HCT116 (cell line): Measurements from ENCODE around the gene EIF4A3. TPM values are rescaled to one million over a fixed set of nuclear protein-coding genes. Genes with fewer than 3 reads are reported as not detected.

Experiments used
- ATAC-seq: fragments of 200-7000 bp; cut with Tn5 transposase; 2 replicates; pipeline ENCODE4 v1.9.1; 2020; ENCODE audit warnings: mild to moderate bottlenecking, moderate library complexity
- BruUV-seq: library from RNA; stranded (reverse); fragments of 400-500 nt; replicated peaks from 2 replicates; lab custom pipeline; 2021; lab: Mats Ljungman, UMichigan
- CTCF ChIA-PET: fragments of 300-600 bp; sonication (Branson Sonifier 250); formaldehyde crosslinking; loops from one replicate; lab custom pipeline; 2021; ENCODE audit warnings: antibody characterized with exemption; lab: Charles Lee
- POLR2A ChIA-PET: fragments of 300-600, 350-600 bp; sonication (Branson Sonifier 250); formaldehyde crosslinking; loops from one replicate; lab custom pipeline; 2021; ENCODE audit warnings: antibody characterized with exemption; lab: Charles Lee
- RAD21 ChIA-PET, 2 experiments: fragments of 300-600 bp; sonication (Branson Sonifier 250); formaldehyde crosslinking; loops; one replicate each; lab custom pipeline; 2023; ENCODE audit warnings: low total read pairs in 2 of 2; ENCODE audit not compliant: uncharacterized antibody in 2 of 2, unreplicated experiment in 2 of 2, low non-redundant PET in 1 of 2; lab: Charles Lee
- DNase-seq: peaks from one replicate; pipeline ENCODE4 v3.0.0-alpha.2; 2010; ENCODE audit warnings: low read depth, low spot score
- H2AFZ ChIP-seq: fragments of 200-600 bp; shearing (Covaris generic), sonication (generic); 2 replicates; pipeline ENCODE4 v1.6.1; 2017; ENCODE audit warnings: low read depth, mixed run types, mixed read lengths, antibody characterized with exemption, low read length; ENCODE audit not compliant: poor library complexity, severe bottlenecking
- H3K27ac ChIP-seq: 2 replicates; pipeline ENCODE4 v1.5.1; 2012; ENCODE audit warnings: low read depth, low read length
- H3K27me3 ChIP-seq: fragments of 200-600 bp; sonication (generic); 2 replicates; pipeline ENCODE4 v1.6.1; 2016; ENCODE audit warnings: mixed run types, low read length, mixed read lengths; ENCODE audit not compliant: insufficient read depth
- H3K36me3 ChIP-seq, 2 experiments: fragments of 200-500 bp in 1 of 2; fragments of 200-600 bp in 1 of 2; sonication (Bioruptor generic) in 1 of 2; sonication (generic) in 1 of 2; 2 replicates each; pipeline versions ENCODE4 v1.5.1 to v1.6.1; 2014 to 2016; ENCODE audit warnings: low read length in 2 of 2, inconsistent platforms in 1 of 2, mixed read lengths in 1 of 2, mixed run types in 1 of 2; ENCODE audit not compliant: insufficient read depth in 2 of 2, control insufficient read depth in 1 of 2
- H3K4me1 ChIP-seq, 2 experiments: fragments of 200-600 bp in 1 of 2; sonication (generic) in 1 of 2; 2 replicates each; pipeline versions ENCODE4 v1.5.1 to v1.6.1; 2012 to 2017; ENCODE audit warnings: low read length in 2 of 2, inconsistent platforms in 1 of 2, mild to moderate bottlenecking in 1 of 2, mixed read lengths in 1 of 2, mixed run types in 1 of 2, moderate library complexity in 1 of 2; ENCODE audit not compliant: insufficient read depth in 2 of 2, control insufficient read depth in 1 of 2
- H3K4me2 ChIP-seq: fragments of 200-600 bp; sonication (generic); 2 replicates; pipeline ENCODE4 v1.6.1; 2017; ENCODE audit warnings: mixed run types, low read length, mixed read lengths
- H3K4me3 ChIP-seq, 2 experiments: fragments of 200-600 bp in 1 of 2; sonication (generic) in 1 of 2; replicated peaks in 1 of 2; 2 replicates each; pipeline ENCODE4 v1.5.1; 2011 to 2016; ENCODE audit warnings: low read length in 2 of 2, control low read depth in 1 of 2, low read depth in 1 of 2, mild to moderate bottlenecking in 1 of 2, mixed read lengths in 1 of 2, mixed run types in 1 of 2
- H3K79me2 ChIP-seq: fragments of 200-600 bp; sonication (generic); 2 replicates; pipeline ENCODE4 v1.6.1; 2017; ENCODE audit warnings: mild to moderate bottlenecking, mixed run types, low read length, moderate library complexity, mixed read lengths; ENCODE audit not compliant: insufficient read depth
- H3K9ac ChIP-seq: fragments of 200-600 bp; sonication (generic); 2 replicates; pipeline ENCODE4 v1.6.1; 2016; ENCODE audit warnings: low read length, mixed read lengths
- H3K9me2 ChIP-seq: fragments of 200-600 bp; sonication (generic), shearing (Covaris generic); 2 replicates; pipeline ENCODE4 v1.6.1; 2017; ENCODE audit warnings: mixed run types, mild to moderate bottlenecking, moderate library complexity; ENCODE audit not compliant: insufficient read depth
- H3K9me3 ChIP-seq, 2 experiments: fragments of 200-500 bp in 1 of 2; fragments of 200-600 bp in 1 of 2; sonication (Bioruptor generic) in 1 of 2; sonication (generic) in 1 of 2; 2 replicates each; pipeline ENCODE4 v1.6.1; 2014 to 2017; ENCODE audit warnings: low read length in 2 of 2, mixed read lengths in 2 of 2, inconsistent platforms in 1 of 2, low read depth in 1 of 2, mild to moderate bottlenecking in 1 of 2, mixed run types in 1 of 2, moderate library complexity in 1 of 2; ENCODE audit not compliant: control insufficient read depth in 1 of 2, insufficient read depth in 1 of 2
- H4K20me1 ChIP-seq: fragments of 200-600 bp; sonication (generic), shearing (Covaris generic); 2 replicates; pipeline ENCODE4 v1.6.1; 2017; ENCODE audit warnings: mixed run types, mild to moderate bottlenecking, moderate library complexity; ENCODE audit not compliant: insufficient read depth
- ATF3 ChIP-seq: IDR thresholded peaks from 2 replicates; pipeline ENCODE4 v1.6.1; 2012
- CBX3 ChIP-seq: IDR thresholded peaks from 2 replicates; pipeline ENCODE4 v1.6.1; 2012; ENCODE audit warnings: low read depth
- EGR1 ChIP-seq: IDR thresholded peaks from 2 replicates; pipeline ENCODE4 v1.6.1; 2012; ENCODE audit warnings: low read depth
- ELF1 ChIP-seq: IDR thresholded peaks from 2 replicates; pipeline ENCODE4 v1.6.1; 2012; ENCODE audit warnings: low read depth, borderline replicate concordance
- EZH2 ChIP-seq: fragments of 200-600 bp; sonication (generic); IDR thresholded peaks from 2 replicates; pipeline ENCODE4 v1.6.1; 2017; ENCODE audit warnings: antibody characterized with exemption, mixed run types
- EZH2phosphoT487 ChIP-seq: fragments of 200-600 bp; IDR thresholded peaks from 2 replicates; pipeline ENCODE4 v1.6.1; 2018; ENCODE audit warnings: antibody characterized with exemption, borderline replicate concordance
- POLR2AphosphoS5 ChIP-seq: IDR thresholded peaks from 2 replicates; pipeline ENCODE4 v1.6.1; 2011; ENCODE audit warnings: mild to moderate bottlenecking, low read depth, low read length, moderate library complexity
- RAD21 ChIP-seq: IDR thresholded peaks from 2 replicates; pipeline ENCODE4 v1.6.1; 2012; ENCODE audit warnings: low read depth, mild to moderate bottlenecking
- REST ChIP-seq: IDR thresholded peaks from 2 replicates; pipeline ENCODE4 v1.6.1; 2012; ENCODE audit warnings: low read depth
- SRF ChIP-seq: IDR thresholded peaks from 2 replicates; pipeline ENCODE4 v1.6.1; 2012; ENCODE audit warnings: low read depth
- TCF7L2 ChIP-seq: IDR thresholded peaks from 2 replicates; pipeline ENCODE4 v1.7.0; 2011; ENCODE audit warnings: borderline replicate concordance, inconsistent platforms; ENCODE audit not compliant: insufficient read depth, insufficient read length; ENCODE audit errors: extremely low read depth
- YY1 ChIP-seq: IDR thresholded peaks from 2 replicates; pipeline ENCODE4 v1.6.1; 2011; ENCODE audit warnings: low read length, low read depth, moderate library complexity, mild to moderate bottlenecking; ENCODE audit not compliant: insufficient replicate concordance; ENCODE audit errors: extremely low read depth
- ZFX ChIP-seq: fragments of 450-650 bp; IDR thresholded peaks from 2 replicates; pipeline ENCODE4 v1.6.1; 2017
- ZNF274 ChIP-seq: fragments of 200-500 bp; sonication (Bioruptor generic); IDR thresholded peaks from 2 replicates; pipeline ENCODE4 v1.6.1; 2014; ENCODE audit warnings: mild to moderate bottlenecking, low read depth, low read length, inconsistent platforms
- intact Hi-C: fragments of 100-400 bp; cut with micrococcal nuclease; formaldehyde crosslinking; loops from 2 replicates; pipeline ENCODE4 v1.10.0; 2022
- total RNA-seq: library from RNA; stranded (reverse); gene quantifications from one replicate; pipeline ENCODE4 v1.2.1, GENCODE V29; 2021; ENCODE audit not compliant: unreplicated experiment
- TF ChIP-seq, protein P1 (sequence below), 3 experiments: fragments of 200-600 bp in 1 of 3; sonication (generic) in 1 of 3; IDR thresholded peaks in 2 of 3; conservative IDR thresholded peaks in 1 of 3; 2 replicates each; pipeline ENCODE4 v1.5.1; 2012 to 2017; ENCODE audit warnings: low read depth in 2 of 3, low read length in 2 of 3, antibody characterized with exemption in 1 of 3, borderline replicate concordance in 1 of 3, control low read depth in 1 of 3, mild to moderate bottlenecking in 1 of 3, mixed read lengths in 1 of 3, mixed run types in 1 of 3, moderate library complexity in 1 of 3; ENCODE audit not compliant: insufficient read depth in 1 of 3
- TF ChIP-seq, protein P2 (sequence below): IDR thresholded peaks from 2 replicates; pipeline ENCODE4 v1.6.1; 2011; ENCODE audit warnings: mild to moderate bottlenecking, low read length, moderate library complexity; ENCODE audit not compliant: insufficient replicate concordance; ENCODE audit errors: extremely low read depth

The EIF4A3 gene
- total RNA-seq, 1 experiment from 2014 or later = 248 TPM

- ChIA-PET POLR2A (no interaction called here), RAD21 (no interaction called here), CTCF (no interaction called here)
- TF ChIP-seq ZNF274 = no peak
- TF ChIP-seq ZFX = no peak
- no peak for TF ChIP-seq EZH2
- TF ChIP-seq, protein P1, sequence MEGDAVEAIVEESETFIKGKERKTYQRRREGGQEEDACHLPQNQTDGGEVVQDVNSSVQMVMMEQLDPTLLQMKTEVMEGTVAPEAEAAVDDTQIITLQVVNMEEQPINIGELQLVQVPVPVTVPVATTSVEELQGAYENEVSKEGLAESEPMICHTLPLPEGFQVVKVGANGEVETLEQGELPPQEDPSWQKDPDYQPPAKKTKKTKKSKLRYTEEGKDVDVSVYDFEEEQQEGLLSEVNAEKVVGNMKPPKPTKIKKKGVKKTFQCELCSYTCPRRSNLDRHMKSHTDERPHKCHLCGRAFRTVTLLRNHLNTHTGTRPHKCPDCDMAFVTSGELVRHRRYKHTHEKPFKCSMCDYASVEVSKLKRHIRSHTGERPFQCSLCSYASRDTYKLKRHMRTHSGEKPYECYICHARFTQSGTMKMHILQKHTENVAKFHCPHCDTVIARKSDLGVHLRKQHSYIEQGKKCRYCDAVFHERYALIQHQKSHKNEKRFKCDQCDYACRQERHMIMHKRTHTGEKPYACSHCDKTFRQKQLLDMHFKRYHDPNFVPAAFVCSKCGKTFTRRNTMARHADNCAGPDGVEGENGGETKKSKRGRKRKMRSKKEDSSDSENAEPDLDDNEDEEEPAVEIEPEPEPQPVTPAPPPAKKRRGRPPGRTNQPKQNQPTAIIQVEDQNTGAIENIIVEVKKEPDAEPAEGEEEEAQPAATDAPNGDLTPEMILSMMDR (IDR thresholded peaks at IDR 0.05 in 2 of 3, conservative IDR thresholded peaks at IDR 0.05 in 1 of 3; ENCODE audit: borderline replicate concordance in 1 of 3, insufficient read depth in 1 of 3, low read depth in 2 of 3, low read length in 2 of 3) = no peak
- no peak for TF ChIP-seq SRF
- TF ChIP-seq ATF3 = no peak
- no peak for TF ChIP-seq YY1
- TF ChIP-seq ELF1 = no peak
- TF ChIP-seq POLR2AphosphoS5 = no peak
- TF ChIP-seq EGR1 = no peak
- TF ChIP-seq EZH2phosphoT487 = no peak
- TF ChIP-seq, protein P2, sequence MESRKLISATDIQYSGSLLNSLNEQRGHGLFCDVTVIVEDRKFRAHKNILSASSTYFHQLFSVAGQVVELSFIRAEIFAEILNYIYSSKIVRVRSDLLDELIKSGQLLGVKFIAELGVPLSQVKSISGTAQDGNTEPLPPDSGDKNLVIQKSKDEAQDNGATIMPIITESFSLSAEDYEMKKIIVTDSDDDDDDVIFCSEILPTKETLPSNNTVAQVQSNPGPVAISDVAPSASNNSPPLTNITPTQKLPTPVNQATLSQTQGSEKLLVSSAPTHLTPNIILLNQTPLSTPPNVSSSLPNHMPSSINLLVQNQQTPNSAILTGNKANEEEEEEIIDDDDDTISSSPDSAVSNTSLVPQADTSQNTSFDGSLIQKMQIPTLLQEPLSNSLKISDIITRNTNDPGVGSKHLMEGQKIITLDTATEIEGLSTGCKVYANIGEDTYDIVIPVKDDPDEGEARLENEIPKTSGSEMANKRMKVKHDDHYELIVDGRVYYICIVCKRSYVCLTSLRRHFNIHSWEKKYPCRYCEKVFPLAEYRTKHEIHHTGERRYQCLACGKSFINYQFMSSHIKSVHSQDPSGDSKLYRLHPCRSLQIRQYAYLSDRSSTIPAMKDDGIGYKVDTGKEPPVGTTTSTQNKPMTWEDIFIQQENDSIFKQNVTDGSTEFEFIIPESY = no peak
- no peak for TF ChIP-seq RAD21
- no peak for TF ChIP-seq CBX3
- no peak for TF ChIP-seq REST
- TF ChIP-seq TCF7L2 = no peak
- Histone ChIP-seq H3K9me3 (no peaks in the 10 kb centered on the region), H3K4me1 (no peaks in the 10 kb centered on the region), H3K27me3 (no peaks in the 10 kb centered on the region), H3K27ac (no peak overlapping the region), H3K9ac (no peak overlapping the region), H3K9me2 (no peaks in the 10 kb centered on the region), H4K20me1 (peaks cover 5% of the 10 kb centered on the region; the same call in 1 of the 2 replicates), H3K79me2 (peaks cover 51% of the 10 kb centered on the region), H3K36me3 (peaks cover 95 to 98% of the 10 kb centered on the region in 2 experiments), H3K4me2 (no peak overlapping the region), H3K4me3 (no peak overlapping the region), H2AFZ (no peak overlapping the region)
- intact Hi-C loops = no loop called here
- no peak; the same call in 1 of the 2 replicates for ATAC-seq
- DNase-seq = no peak
- BruUV-seq = no TSS peak
These were observed 8.0 kb downstream of the EIF4A3 start for GRCh38 chr17:80138856-80139426.
